ENCODE data around the gene MEFV. TPM values are rescaled to one million over a fixed set of nuclear protein-coding genes. Genes with fewer than 3 reads are reported as not detected.

Gene MEFV
- polyA plus RNA-seq, 3 donors: 37.7 to 78.0 (median 73.2) TPM

GRCh38 chr16:3235856-3236669, 20.4 kb downstream of the MEFV start:
- Mint-ChIP-seq H3K27me3 (ENCODE audit: low read depth in 3 of 3) (peaks cover 0 to 2% (median 1%) of the 10 kb centered on the region in 3 donors), H3K9me3 (peaks cover 4 to 11% (median 8%) of the 10 kb centered on the region in 7 donors), H3K4me3 (peak overlapping the region in 1 of 2 donors; percentile 43), H3K27ac (peak overlapping the region; percentile 26 to 88 (median 79)), H3K36me3 (peaks cover 34 to 43% of the 10 kb centered on the region in 2 donors), H3K4me1 (peaks cover 19% of the 10 kb centered on the region)
- Histone ChIP-seq H4K20me1 (ENCODE audit: insufficient read depth, low read length) (peaks cover 44% of the 10 kb centered on the region), H3K27me3 (ENCODE audit: control insufficient read depth in 2 of 2, insufficient read depth in 2 of 2, low read length in 2 of 2) (no peaks in the 10 kb centered on the region), H3K79me2 (ENCODE audit: insufficient read depth, low read length) (peaks cover 17% of the 10 kb centered on the region), H3K9me3 (replicated peaks in 1 of 2; ENCODE audit: control insufficient read depth in 1 of 2, insufficient read depth in 1 of 2, low read length in 2 of 2) (peaks cover 4 to 7% of the 10 kb centered on the region in 2 donors), H3K27ac (ENCODE audit: low read depth in 1 of 2, low read length in 2 of 2) (peak overlapping the region in 1 of 2 donors; percentile 53), H3K9ac (ENCODE audit: insufficient read depth, low read length, poor library complexity, severe bottlenecking) (no peak overlapping the region), H3K4me3 (replicated peaks in 1 of 3; ENCODE audit: low read depth in 2 of 3, low read length in 3 of 3) (no peak overlapping the region), H2AFZ (ENCODE audit: insufficient read depth, low read depth, low read length, poor library complexity, severe bottlenecking) (no peak overlapping the region), H3K4me1 (ENCODE audit: control insufficient read depth in 1 of 2, insufficient read depth in 2 of 2, low read length in 2 of 2) (peaks cover 12 to 13% of the 10 kb centered on the region in 2 donors), H3K4me2 (replicated peaks; ENCODE audit: extremely low read depth, low read length, poor library complexity, severe bottlenecking) (no peak overlapping the region), H3K36me3 (replicated peaks in 1 of 2; ENCODE audit: control insufficient read depth in 1 of 2, insufficient read depth in 2 of 2, low read length in 2 of 2) (peaks cover 27 to 34% of the 10 kb centered on the region in 2 donors)
- intact Hi-C loops (cut with micrococcal nuclease): loop anchor here (2.0 kb wide), 2 partner anchors 23 to 47 kb away; partner anchors contain the start of gene ZNF263 (in 2 of the 2)
- peak; percentile 37 to 82 (median 57) for DNase-seq
- 60% methylated on average over 21 of the region's 29 CpGs for WGBS (ENCODE audit: insufficient coverage)
- no peak for TF ChIP-seq CTCF (IDR thresholded peaks at IDR 0.05)

GRCh38 chr16:3234857-3235561, 21.4 kb downstream of the MEFV start, which contains the start of gene ZNF200:
TSS of gene ZNF200 (minus strand) at chr16:3235158. CDS start at chr16:3233755, 1,403 bp downstream.
- Histone ChIP-seq H3K79me2 (ENCODE audit: insufficient read depth, low read length) (peaks cover 10% of the 10 kb centered on the region), H3K9me3 (replicated peaks in 1 of 2; ENCODE audit: control insufficient read depth in 1 of 2, insufficient read depth in 1 of 2, low read length in 2 of 2) (peaks cover 5 to 18% of the 10 kb centered on the region in 2 donors), H4K20me1 (ENCODE audit: insufficient read depth, low read length) (peaks cover 34% of the 10 kb centered on the region), H3K4me2 (replicated peaks; ENCODE audit: extremely low read depth, low read length, poor library complexity, severe bottlenecking) (peak within 1 kb of the TSS; percentile 95), H3K27me3 (ENCODE audit: control insufficient read depth in 2 of 2, insufficient read depth in 2 of 2, low read length in 2 of 2) (no peaks in the 10 kb centered on the region), H3K9ac (ENCODE audit: insufficient read depth, low read length, poor library complexity, severe bottlenecking) (peak within 1 kb of the TSS; percentile 79), H3K36me3 (replicated peaks in 1 of 2; ENCODE audit: control insufficient read depth in 1 of 2, insufficient read depth in 2 of 2, low read length in 2 of 2) (peaks cover 26 to 34% of the 10 kb centered on the region in 2 donors), H2AFZ (ENCODE audit: insufficient read depth, low read depth, low read length, poor library complexity, severe bottlenecking) (peak within 1 kb of the TSS; percentile 92), H3K4me3 (replicated peaks in 1 of 3; ENCODE audit: low read depth in 2 of 3, low read length in 3 of 3) (peak within 1 kb of the TSS; percentile 73 to 97 (median 75)), H3K27ac (ENCODE audit: low read depth in 1 of 2, low read length in 2 of 2) (peak within 1 kb of the TSS; percentile 86 to 97), H3K4me1 (ENCODE audit: control insufficient read depth in 1 of 2, insufficient read depth in 2 of 2, low read length in 2 of 2) (peaks cover 12 to 13% of the 10 kb centered on the region in 2 donors)
- Mint-ChIP-seq H3K27me3 (ENCODE audit: low read depth in 3 of 3) (peaks cover 0 to 2% (median 1%) of the 10 kb centered on the region in 3 donors), H3K4me3 (peak within 1 kb of the TSS; percentile 91 to 96), H3K27ac (peak within 1 kb of the TSS; percentile 97 to 99 (median 99)), H3K9me3 (peaks cover 9 to 17% (median 14%) of the 10 kb centered on the region in 7 donors), H3K4me1 (peaks cover 18% of the 10 kb centered on the region), H3K36me3 (peaks cover 36 to 43% of the 10 kb centered on the region in 2 donors)
- WGBS (ENCODE audit: insufficient coverage): under 1% methylated on average over 46 of the region's 59 CpGs
- DNase-seq: peak; percentile 88 to 91 (median 91)
- intact Hi-C loops (cut with micrococcal nuclease): loop anchor here (2.0 to 5.0 kb wide), 3 partner anchors 24 to 162 kb away; partner anchors contain the start of gene ZNF263 (in 1 of the 2)
- TF ChIP-seq CTCF (IDR thresholded peaks at IDR 0.05): no peak
